GM13977 (cell line): ENCODE data around the gene DLG2.

Experiments
- DNase-seq: peaks from one replicate; pipeline ENCODE4 v3.0.0; 2012; ENCODE audit warnings: low spot score
- CTCF ChIP-seq: IDR thresholded peaks from 2 replicates; pipeline ENCODE4 v1.5.1; 2012; ENCODE audit warnings: mild to moderate bottlenecking, control low read depth; ENCODE audit not compliant: insufficient read depth; ENCODE audit errors: extremely low read depth, missing control alignments
- in situ Hi-C: fragments of 300-500 bp; cut with MboI; formaldehyde crosslinking; loops from one replicate; pipeline ENCODE4 v1.12.0; 2022; ENCODE audit warnings: low sequenced_read_pairs, low pct_unique_long_range_greater_than_20kb, mixed read lengths, inconsistent platforms; ENCODE audit not compliant: unreplicated experiment

The DLG2 gene

GRCh38 chr11:84140386-84141169, 1486.6 kb downstream of the DLG2 start:
- TF ChIP-seq CTCF = no peak
- no peak for DNase-seq
- in situ Hi-C loops = no loop called here

DNA sequence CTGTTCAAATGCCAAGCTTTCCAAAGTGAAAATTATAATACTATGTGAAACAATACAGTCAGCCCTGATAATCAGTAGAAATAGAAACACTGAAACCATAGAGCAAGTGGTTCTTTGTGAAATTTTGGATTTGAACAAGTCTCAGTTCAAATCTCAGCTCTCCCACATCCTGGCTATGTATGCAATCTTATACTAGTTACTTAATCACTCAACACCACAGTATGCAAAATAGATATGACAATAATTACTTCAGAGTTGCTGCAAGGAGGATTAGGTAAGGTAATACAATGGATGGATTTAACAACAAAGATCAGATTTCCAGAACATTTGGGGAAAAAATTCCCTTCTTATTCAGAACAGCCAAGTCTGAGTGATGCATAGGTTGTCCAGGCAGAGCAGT, 1489.2 kb downstream of the DLG2 start:
- no peak for DNase-seq
- in situ Hi-C loops = no loop called here
- TF ChIP-seq CTCF = no peak

DNA sequence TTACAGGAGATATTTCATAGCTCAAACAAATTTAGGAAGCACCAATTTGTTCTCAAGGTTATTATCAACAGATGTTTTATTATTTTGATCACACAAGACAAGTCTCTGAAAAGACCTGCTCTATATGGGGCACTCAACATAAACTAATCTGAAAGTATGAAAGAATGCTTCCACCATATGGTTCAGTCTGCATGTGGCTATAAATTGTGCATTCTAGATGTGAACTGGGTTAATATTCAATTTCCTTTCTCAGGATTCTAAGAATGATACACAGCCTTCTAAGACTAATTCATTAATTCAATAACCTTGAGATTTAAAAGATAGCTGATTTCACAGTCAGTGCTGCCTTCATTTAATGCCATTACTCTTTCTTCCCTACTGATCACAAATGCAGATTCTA, 1489.6 kb downstream of the DLG2 start:
- in situ Hi-C loops = no loop called here
- TF ChIP-seq CTCF = no peak
- DNase-seq = no peak

- no peak for TF ChIP-seq CTCF
- no peak for DNase-seq
- in situ Hi-C loops = no loop called here
Measured at GRCh38 chr11:84136926-84137325, 1490.2 kb downstream of the DLG2 start.

DNA sequence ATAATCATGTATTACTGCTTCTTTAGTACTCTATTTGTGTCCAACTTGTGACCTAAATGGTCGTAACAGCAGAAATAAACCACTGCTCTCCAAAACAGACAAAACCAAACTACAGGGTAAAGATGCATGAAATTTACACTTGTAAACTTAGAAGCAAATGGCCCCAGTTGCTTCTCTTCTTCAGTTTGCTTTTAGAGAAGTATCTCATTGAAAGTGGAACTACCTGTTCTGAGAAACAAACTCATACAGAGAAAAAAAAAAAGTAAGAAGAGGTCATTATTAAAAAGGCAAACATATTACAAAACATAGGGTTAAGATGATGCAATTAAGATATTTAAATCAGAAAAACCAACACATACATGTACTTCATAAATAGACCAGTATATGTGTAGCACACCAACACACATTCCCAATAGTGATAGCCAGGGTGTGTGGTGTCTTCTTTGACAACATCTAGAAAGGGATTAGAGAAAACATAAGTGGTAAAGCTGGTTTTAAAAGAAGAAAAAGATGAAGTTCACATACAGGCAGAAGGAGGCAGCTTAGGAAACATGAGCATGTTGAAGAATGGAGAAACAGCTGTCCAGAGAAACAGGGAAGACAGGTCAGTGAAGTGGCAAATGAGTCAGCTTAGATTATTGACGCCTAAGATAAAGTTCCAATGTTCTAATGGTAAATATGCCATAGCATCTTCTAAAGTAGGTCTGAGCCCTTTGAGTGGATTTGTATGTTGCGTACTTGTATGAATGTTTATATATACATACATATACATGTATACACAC, 1496.3 kb downstream of the DLG2 start:
- TF ChIP-seq CTCF = no peak
- in situ Hi-C loops = no loop called here
- no peak for DNase-seq

DNA sequence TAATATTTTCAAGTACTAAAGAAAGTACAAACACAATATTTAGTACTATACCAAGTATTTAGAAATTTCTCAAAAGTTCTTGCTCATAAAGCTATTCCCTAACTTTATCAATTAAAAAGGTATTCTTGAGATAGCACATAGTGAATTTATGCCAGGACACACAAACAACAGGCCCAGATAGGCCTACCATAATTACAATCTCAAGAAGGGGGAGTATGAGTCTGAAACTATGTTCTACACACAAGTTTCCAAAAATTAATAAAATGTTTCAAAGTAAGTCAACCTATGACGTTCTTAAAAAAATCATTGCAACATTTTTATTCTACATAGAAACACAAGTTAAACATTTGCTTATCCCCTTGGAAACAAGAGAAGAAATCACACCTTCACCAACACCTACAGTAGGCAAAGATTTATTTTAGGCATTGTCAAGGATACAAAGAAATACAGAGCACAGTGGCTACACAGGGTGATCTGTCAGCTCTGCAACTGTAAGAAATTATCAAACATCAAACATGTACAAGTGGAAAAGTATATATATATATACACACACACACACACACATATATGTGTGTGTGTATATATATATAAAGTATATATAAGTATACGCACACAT, 1497.1 kb downstream of the DLG2 start:
- TF ChIP-seq CTCF = no peak
- no peak for DNase-seq
- in situ Hi-C loops = no loop called here
